ENCODE data around the gene BLVRB. TPM values are rescaled to one million over a fixed set of nuclear protein-coding genes. Genes with fewer than 3 reads are reported as not detected.
"Not testable (repeated sequence)": the region's sequence is repeated elsewhere in the genome, so short reads cannot be mapped to it uniquely, and the experiment has no call there.

Gene BLVRB
- polyA plus RNA-seq, 2 of the 4 experiments (the other 2 are of a cell fraction): 202 to 280 TPM

- DNase-seq (ENCODE audit: low read depth in 1 of 2, low spot score in 1 of 2); H3K9me3 ChIP-seq; FAIRE-seq; ATAC-seq: not testable (repeated sequence)
- Histone ChIP-seq H3K4me3 (peak overlapping the region; percentile 43), H3K4me1 (peaks cover 28% of the 10 kb centered on the region), H3K4me2 (peak overlapping the region; percentile 93), H3K27ac (peak overlapping the region; percentile 90 to 95)
- 0 out of 2 replicates have a peak, but pooled peaks have one; percentile 13 for TF ChIP-seq MAX (IDR thresholded peaks at IDR 0.05)
- 0 out of 2 replicates have a peak, but pooled peaks have one; percentile 58 for TF ChIP-seq CHD4 (IDR thresholded peaks at IDR 0.05; ENCODE audit: borderline replicate concordance)
- WGBS (ENCODE audit: missing lambda C conversion rate): 47% methylated on average over 7 of the region's 7 CpGs
- ChIA-PET CTCF (interaction anchor here (1.0 to 46.6 kb wide), 8 partner anchors 9 to 202 kb away, joined by 3 to 950 read pairs (median 4); partner anchors contain the start of genes BLVRB, PRX, SERTAD1 and SERTAD3), POLR2A (interaction anchor here (0.6 to 4.6 kb wide), 8 partner anchors 9 to 599 kb away, joined by 3 to 79 read pairs (median 6); partner anchors contain the start of genes BLVRB, DYRK1B and SERTAD3)
Observed at GRCh38 chr19:40432760-40433159, 32.8 kb downstream of the BLVRB start.

DNA sequence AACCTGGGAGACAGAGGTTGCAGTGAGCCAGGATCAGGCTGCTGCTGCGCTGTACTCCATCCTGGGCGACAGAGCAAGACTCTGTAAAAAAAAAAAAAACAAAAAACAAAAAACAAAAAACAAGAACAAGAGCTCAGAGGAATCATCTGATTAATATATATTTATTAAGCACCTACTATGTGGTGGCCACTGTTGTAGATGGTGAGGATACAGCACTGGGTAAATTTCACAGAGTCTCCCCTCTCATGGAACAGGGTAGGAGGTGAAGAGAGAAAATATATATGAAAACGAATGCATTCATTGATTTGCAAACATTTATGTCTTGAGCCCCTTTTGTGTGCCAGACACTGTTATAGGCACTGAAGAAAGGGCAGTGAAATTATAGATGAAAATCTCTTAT is 33.8 kb downstream of the BLVRB start:
- FAIRE-seq (no peak), ATAC-seq (no peak), DNase-seq (ENCODE audit: low read depth in 1 of 2, low spot score in 1 of 2) (no peak)
- ChIA-PET CTCF (interaction anchor here (0.6 to 46.6 kb wide), 6 partner anchors 8 to 1367 kb away, joined by 3 to 950 read pairs (median 4); partner anchors contain the start of genes BLVRB, PRX, SERTAD1 and SERTAD3), POLR2A (interaction anchor here (0.6 to 4.6 kb wide), 4 partner anchors 9 to 70 kb away, joined by 3 to 79 read pairs (median 6); partner anchors contain the start of gene SERTAD3)
- WGBS (ENCODE audit: missing lambda C conversion rate): 84% methylated on average over 3 of the region's 3 CpGs
- no peak for TF ChIP-seq KDM5A (IDR thresholded peaks at IDR 0.05)
- TF ChIP-seq GATA3 (IDR thresholded peaks at IDR 0.05; ENCODE audit: borderline replicate concordance): no peak
- TF ChIP-seq JUNB (IDR thresholded peaks at IDR 0.05): no peak
- no peak for TF ChIP-seq MYC (IDR thresholded peaks at IDR 0.05; ENCODE audit: borderline replicate concordance, low read length)
- TF ChIP-seq RCOR1 (IDR thresholded peaks at IDR 0.05; ENCODE audit: low read depth, low read length): no peak
- no peak for TF ChIP-seq POLR2AphosphoS2 (conservative IDR thresholded peaks at IDR 0.05; ENCODE audit: low read length)
- TF ChIP-seq USF2 (IDR thresholded peaks at IDR 0.05): no peak
- no peak for TF ChIP-seq NFE2L2 (conservative IDR thresholded peaks at IDR 0.05; ENCODE audit: low read length)
- no peak for TF ChIP-seq ZSCAN20 (CRISPR knock-in tag; IDR thresholded peaks at IDR 0.05)
- no peak for TF ChIP-seq ESRRA (IDR thresholded peaks at IDR 0.05; ENCODE audit: borderline replicate concordance, low read length)
- no peak for TF ChIP-seq FOXS1 (CRISPR knock-in tag; IDR thresholded peaks at IDR 0.05)
- TF ChIP-seq KDM1A (IDR thresholded peaks at IDR 0.05; ENCODE audit: low read depth): no peak
- TF ChIP-seq E2F6 (IDR thresholded peaks at IDR 0.05; ENCODE audit: borderline replicate concordance, low read depth): no peak
- TF ChIP-seq CEBPB (IDR thresholded peaks at IDR 0.05): no peak
- TF ChIP-seq, protein P1, sequence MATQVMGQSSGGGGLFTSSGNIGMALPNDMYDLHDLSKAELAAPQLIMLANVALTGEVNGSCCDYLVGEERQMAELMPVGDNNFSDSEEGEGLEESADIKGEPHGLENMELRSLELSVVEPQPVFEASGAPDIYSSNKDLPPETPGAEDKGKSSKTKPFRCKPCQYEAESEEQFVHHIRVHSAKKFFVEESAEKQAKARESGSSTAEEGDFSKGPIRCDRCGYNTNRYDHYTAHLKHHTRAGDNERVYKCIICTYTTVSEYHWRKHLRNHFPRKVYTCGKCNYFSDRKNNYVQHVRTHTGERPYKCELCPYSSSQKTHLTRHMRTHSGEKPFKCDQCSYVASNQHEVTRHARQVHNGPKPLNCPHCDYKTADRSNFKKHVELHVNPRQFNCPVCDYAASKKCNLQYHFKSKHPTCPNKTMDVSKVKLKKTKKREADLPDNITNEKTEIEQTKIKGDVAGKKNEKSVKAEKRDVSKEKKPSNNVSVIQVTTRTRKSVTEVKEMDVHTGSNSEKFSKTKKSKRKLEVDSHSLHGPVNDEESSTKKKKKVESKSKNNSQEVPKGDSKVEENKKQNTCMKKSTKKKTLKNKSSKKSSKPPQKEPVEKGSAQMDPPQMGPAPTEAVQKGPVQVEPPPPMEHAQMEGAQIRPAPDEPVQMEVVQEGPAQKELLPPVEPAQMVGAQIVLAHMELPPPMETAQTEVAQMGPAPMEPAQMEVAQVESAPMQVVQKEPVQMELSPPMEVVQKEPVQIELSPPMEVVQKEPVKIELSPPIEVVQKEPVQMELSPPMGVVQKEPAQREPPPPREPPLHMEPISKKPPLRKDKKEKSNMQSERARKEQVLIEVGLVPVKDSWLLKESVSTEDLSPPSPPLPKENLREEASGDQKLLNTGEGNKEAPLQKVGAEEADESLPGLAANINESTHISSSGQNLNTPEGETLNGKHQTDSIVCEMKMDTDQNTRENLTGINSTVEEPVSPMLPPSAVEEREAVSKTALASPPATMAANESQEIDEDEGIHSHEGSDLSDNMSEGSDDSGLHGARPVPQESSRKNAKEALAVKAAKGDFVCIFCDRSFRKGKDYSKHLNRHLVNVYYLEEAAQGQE (IDR thresholded peaks at IDR 0.05): no peak
- Histone ChIP-seq H3K4me2 (no peak overlapping the region), H3K27ac (peak overlapping the region in 1 of 2 experiments; percentile 90; a peak in 3 of 6 replicates), H3K9me3 (no peaks in the 10 kb centered on the region), H3K4me1 (peaks cover 28% of the 10 kb centered on the region), H3K4me3 (no peak overlapping the region)

DNA sequence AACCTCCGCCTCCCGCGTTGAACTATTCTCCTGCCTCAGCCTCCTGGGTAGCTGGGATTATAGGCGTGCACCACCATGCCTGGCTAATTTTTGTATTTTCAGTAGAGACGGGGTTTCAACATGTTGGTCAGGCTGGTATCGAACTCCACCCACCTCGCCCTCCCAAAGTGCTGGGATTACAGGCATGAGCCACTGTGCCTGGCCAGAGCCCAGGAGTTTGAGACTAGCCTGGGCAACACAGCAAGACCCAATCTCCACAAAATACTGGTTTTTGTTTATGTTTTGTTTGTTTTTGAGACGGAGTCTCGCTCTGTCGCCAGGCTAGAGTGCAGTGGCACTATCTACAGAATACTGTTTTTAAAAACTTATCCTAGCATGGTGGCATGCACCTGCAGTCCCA is 35.3 kb downstream of the BLVRB start:
- H3K27ac ChIP-seq; ATAC-seq; H3K4me2 ChIP-seq; H3K9me3 ChIP-seq; H3K4me3 ChIP-seq; FAIRE-seq; DNase-seq (ENCODE audit: low read depth in 1 of 2, low spot score in 1 of 2): not testable (repeated sequence)
- H3K4me1 ChIP-seq: peaks cover 27% of the 10 kb centered on the region
- WGBS (ENCODE audit: missing lambda C conversion rate): 97% methylated on average over 10 of the region's 10 CpGs
- ChIA-PET POLR2A (interaction anchor here (0.7 to 4.6 kb wide), 3 partner anchors 9 to 27 kb away, joined by 7 to 79 read pairs (median 7); partner anchors contain the start of gene SERTAD3), CTCF (interaction anchor here (0.6 to 46.6 kb wide), 7 partner anchors 7 to 252 kb away, joined by 3 to 950 read pairs (median 4); partner anchors contain the start of genes BLVRB, PRX, SERTAD1 and SERTAD3)

Measured in A549 (cell line).